Stimulated activated CD8-positive, alpha-beta memory T cell treated with anti-CD3 and anti-CD28 coated beads, Interleukin-7, amount 100 ng/mL, for 4 hours (primary cell): ENCODE results near the gene FBXO38.

ENCODE experiments used
- DNase-seq, 2 donors: peaks; one replicate each; pipeline ENCODE4 v3.0.0-alpha.2; 2020; ENCODE audit warnings: low read depth in 2 of 2

Gene FBXO38

GRCh38 chr5:148383564-148384379 lies at the start of gene FBXO38:
Gene FBXO38, plus strand, starts transcription at chr5:148383958. Its CDS starts 10,819 bp downstream, at chr5:148394777.
- DNase-seq, result peak; percentile 94 to 97

- DNase-seq, result no peak
These were observed 48.5 kb upstream of the FBXO38 start, which contains the start of gene SPINK9 for GRCh38 chr5:148335259-148335658. Gene SPINK9, plus strand, starts transcription at chr5:148335559. Its CDS starts 55 bp downstream, at chr5:148335614.

- no peak for DNase-seq
These were observed 46.9 kb upstream of the FBXO38 start for GRCh38 chr5:148336704-148337435.

GRCh38 chr5:148342371-148343045 lies 41.2 kb upstream of the FBXO38 start:
- DNase-seq, result no peak

- no peak for DNase-seq
These were observed 40.7 kb upstream of the FBXO38 start for GRCh38 chr5:148343046-148343407.

- DNase-seq, result no peak
These were observed 39.9 kb upstream of the FBXO38 start for GRCh38 chr5:148343603-148344487.

- no peak for DNase-seq
These were observed 36.1 kb upstream of the FBXO38 start for GRCh38 chr5:148347706-148348105.

GRCh38 chr5:148352696-148353095 lies 31.1 kb upstream of the FBXO38 start:
- DNase-seq, result no peak

- DNase-seq, result no peak
These were observed 30.1 kb upstream of the FBXO38 start for GRCh38 chr5:148353634-148354033.

GRCh38 chr5:148364343-148364742 lies 19.4 kb upstream of the FBXO38 start:
- DNase-seq, result no peak

GRCh38 chr5:148368299-148368698 lies 15.5 kb upstream of the FBXO38 start:
- no peak for DNase-seq

- no peak for DNase-seq
These were observed 11.5 kb upstream of the FBXO38 start for GRCh38 chr5:148372166-148372725.

GRCh38 chr5:148372893-148373292 lies 10.9 kb upstream of the FBXO38 start:
- no peak for DNase-seq

GRCh38 chr5:148374690-148375360 lies 8.9 kb upstream of the FBXO38 start:
- no peak for DNase-seq

GRCh38 chr5:148376198-148376597 lies 7.6 kb upstream of the FBXO38 start:
- DNase-seq, result no peak

- DNase-seq, result no peak
These were observed 5.1 kb upstream of the FBXO38 start for GRCh38 chr5:148378670-148379069.

- DNase-seq, result no peak
These were observed 4.4 kb upstream of the FBXO38 start for GRCh38 chr5:148379340-148379739.

- no peak for DNase-seq
These were observed 1.9 kb upstream of the FBXO38 start for GRCh38 chr5:148381906-148382305.

- DNase-seq, result no peak
These were observed 797 bp upstream of the FBXO38 start for GRCh38 chr5:148382961-148383360.

- DNase-seq, result no peak
These were observed 601 bp downstream of the FBXO38 start for GRCh38 chr5:148384380-148384737.

GRCh38 chr5:148385094-148385493 lies 1.3 kb downstream of the FBXO38 start:
- DNase-seq, result no peak
